Measurements from ENCODE around the gene AKAP11. TPM values are rescaled to one million over a fixed set of nuclear protein-coding genes. Genes with fewer than 3 reads are reported as not detected.

AKAP11 gene
- total RNA-seq, 4 donors from 2014 or later = 15.8 to 34.4 (median 20.7) TPM

GRCh38 chr13:42232671-42233070 is 39.3 kb upstream of the AKAP11 start:
- WGBS = 91% methylated on average over 3 of the region's 4 CpGs

GRCh38 chr13:42233726-42234125 is 38.2 kb upstream of the AKAP11 start:
- WGBS = 77% methylated on average over 1 of the region's 1 CpG
- no peak for DNase-seq (ENCODE audit: low spot score in 2 of 2)

More at GRCh38 chr13:42232671-42233070, 39.3 kb upstream of the AKAP11 start:
- DNase-seq (ENCODE audit: low spot score in 2 of 2) = no peak
- Histone ChIP-seq H3K4me3 (no peak overlapping the region), H3K9me3 (no peaks in the 10 kb centered on the region), H3K27ac (no peak overlapping the region), H3K27me3 (no peaks in the 10 kb centered on the region), H3K36me3 (peaks cover 9% of the 10 kb centered on the region), H3K4me1 (no peaks in the 10 kb centered on the region)
- TF ChIP-seq EP300 (IDR thresholded peaks at IDR 0.05) (no peak), CTCF (IDR thresholded peaks at IDR 0.05) (no peak), POLR2AphosphoS5 (IDR thresholded peaks at IDR 0.05) (no peak), POLR2A (IDR thresholded peaks at IDR 0.05) (no peak)

GRCh38 chr13:42239161-42239560 is 32.8 kb upstream of the AKAP11 start:
- Histone ChIP-seq H3K4me3 (no peak overlapping the region), H3K36me3 (no peaks in the 10 kb centered on the region), H3K27me3 (no peaks in the 10 kb centered on the region), H3K27ac (no peak overlapping the region), H3K9me3 (no peaks in the 10 kb centered on the region), H3K4me1 (no peaks in the 10 kb centered on the region)
- no peak for DNase-seq (ENCODE audit: low spot score in 2 of 2)
- TF ChIP-seq EP300 (IDR thresholded peaks at IDR 0.05) (no peak), CTCF (IDR thresholded peaks at IDR 0.05) (no peak), POLR2A (IDR thresholded peaks at IDR 0.05) (no peak), POLR2AphosphoS5 (IDR thresholded peaks at IDR 0.05) (no peak)
- 66% methylated on average over 1 of the region's 1 CpG for WGBS

More at GRCh38 chr13:42233726-42234125, 38.2 kb upstream of the AKAP11 start:
- Histone ChIP-seq H3K4me1 (no peaks in the 10 kb centered on the region), H3K27ac (no peak overlapping the region), H3K9me3 (no peaks in the 10 kb centered on the region), H3K27me3 (no peaks in the 10 kb centered on the region), H3K4me3 (no peak overlapping the region), H3K36me3 (peaks cover 9% of the 10 kb centered on the region)
- TF ChIP-seq POLR2AphosphoS5 (IDR thresholded peaks at IDR 0.05) (no peak), CTCF (IDR thresholded peaks at IDR 0.05) (no peak), POLR2A (IDR thresholded peaks at IDR 0.05) (no peak), EP300 (IDR thresholded peaks at IDR 0.05) (no peak)

DNA sequence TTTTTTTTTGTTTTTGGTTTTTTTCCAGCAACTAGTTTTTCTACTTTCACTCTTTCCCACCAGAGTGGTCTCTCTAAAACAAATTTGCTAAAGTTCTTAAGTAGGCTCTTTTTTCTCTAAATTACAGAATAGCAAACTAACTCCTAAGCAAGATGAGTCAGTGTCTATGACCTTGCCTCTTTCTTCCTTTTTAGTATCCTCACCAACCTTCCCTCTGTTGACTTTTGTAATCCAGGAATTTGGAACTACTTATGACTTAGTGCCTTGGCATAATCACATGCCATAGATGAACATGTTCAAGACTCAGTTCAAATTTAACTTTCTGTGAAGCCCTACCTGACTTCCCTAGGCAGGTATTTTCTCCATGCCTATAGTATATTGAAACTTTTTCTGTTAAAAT is 32.3 kb upstream of the AKAP11 start:
- no peak overlapping the region for H3K4me3 ChIP-seq
- no peak overlapping the region for H3K27ac ChIP-seq
- no peaks in the 10 kb centered on the region for H3K4me1 ChIP-seq
- DNase-seq (ENCODE audit: low spot score in 2 of 2) = no peak
- TF ChIP-seq EP300 (IDR thresholded peaks at IDR 0.05) (no peak), POLR2AphosphoS5 (IDR thresholded peaks at IDR 0.05) (no peak), POLR2A (IDR thresholded peaks at IDR 0.05) (no peak), CTCF (IDR thresholded peaks at IDR 0.05) (no peak)
- no peaks in the 10 kb centered on the region for H3K27me3 ChIP-seq
- no peaks in the 10 kb centered on the region for H3K9me3 ChIP-seq
- no peaks in the 10 kb centered on the region for H3K36me3 ChIP-seq

DNA sequence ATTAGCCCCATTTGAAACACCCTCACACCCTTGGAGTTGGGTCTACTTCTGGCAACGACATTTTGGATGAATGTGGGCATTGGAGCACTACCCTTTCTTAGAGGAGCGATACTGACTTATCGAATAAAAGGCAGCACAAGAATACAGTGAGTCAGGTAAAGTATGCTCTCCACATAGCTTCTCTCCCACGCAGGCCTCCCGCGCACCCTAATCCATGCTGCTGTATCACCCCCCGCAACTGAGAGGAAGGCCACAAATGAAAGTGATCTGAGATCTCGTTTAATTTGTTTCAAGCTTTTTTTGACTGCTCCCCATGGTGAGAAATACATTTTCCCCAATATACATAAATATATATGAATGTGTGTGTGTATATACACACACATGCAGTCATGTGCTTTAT is 25.4 kb upstream of the AKAP11 start:
- no peaks in the 10 kb centered on the region for H3K9me3 ChIP-seq
- 93% methylated on average over 8 of the region's 8 CpGs for WGBS
- H3K27ac ChIP-seq = no peak overlapping the region
- H3K4me3 ChIP-seq = no peak overlapping the region
- H3K4me1 ChIP-seq = no peaks in the 10 kb centered on the region
- H3K36me3 ChIP-seq = no peaks in the 10 kb centered on the region
- TF ChIP-seq POLR2AphosphoS5 (IDR thresholded peaks at IDR 0.05) = no peak
- H3K27me3 ChIP-seq = no peaks in the 10 kb centered on the region
- DNase-seq (ENCODE audit: low spot score in 2 of 2) = no peak

GRCh38 chr13:42247883-42248282 is 24.1 kb upstream of the AKAP11 start:
- 89% methylated on average over 2 of the region's 2 CpGs for WGBS

More at GRCh38 chr13:42247883-42248282, 24.1 kb upstream of the AKAP11 start:
- no peak for TF ChIP-seq POLR2AphosphoS5 (IDR thresholded peaks at IDR 0.05)
- no peak for TF ChIP-seq POLR2A (IDR thresholded peaks at IDR 0.05)
- no peak for TF ChIP-seq CTCF (IDR thresholded peaks at IDR 0.05)
- TF ChIP-seq EP300 (IDR thresholded peaks at IDR 0.05) = no peak
- DNase-seq (ENCODE audit: low spot score in 2 of 2) = no peak
- Histone ChIP-seq H3K27ac (no peak overlapping the region), H3K4me3 (no peak overlapping the region), H3K36me3 (no peaks in the 10 kb centered on the region), H3K9me3 (no peaks in the 10 kb centered on the region), H3K27me3 (no peaks in the 10 kb centered on the region), H3K4me1 (no peaks in the 10 kb centered on the region)
